Body of pancreas (tissue), 4 donors: Measurements from ENCODE around the gene TSEN34. TPM values are rescaled to one million over a fixed set of nuclear protein-coding genes. Genes with fewer than 3 reads are reported as not detected.
"Not testable (repeated sequence)": the region's sequence is repeated elsewhere in the genome, so short reads cannot be mapped to it uniquely, and the experiment has no call there.

ENCODE experiments used
- ATAC-seq: fragments of 150-250 bp; one replicate; pipeline ENCODE4 v1.9.1; 2016
- DNase-seq, 4 donors: peaks; one replicate each; pipeline ENCODE4 v3.0.0-alpha.2; 2019
- H3K27ac ChIP-seq, 4 donors: fragments of 200-600 bp; sonication (generic); 1 replicate in 3 of 4; 2 replicates in 1 of 4; pipeline versions ENCODE4 v1.5.1 to v1.6.1; 2016 to 2019; ENCODE audit warnings: mild to moderate bottlenecking in 1 of 4, mixed read lengths in 1 of 4, moderate library complexity in 1 of 4
- H3K27me3 ChIP-seq, 2 donors: fragments of 200-600 bp; sonication (generic); one replicate each; pipeline ENCODE4 v1.6.0; 2016; ENCODE audit warnings: mild to moderate bottlenecking in 1 of 2
- H3K36me3 ChIP-seq, 2 donors: fragments of 200-600 bp; sonication (generic); replicated peaks in 1 of 2; 2 replicates each; pipeline ENCODE4 v1.5.1; 2016; ENCODE audit warnings: low read depth in 2 of 2; ENCODE audit not compliant: insufficient read depth in 1 of 2
- H3K4me1 ChIP-seq: fragments of 200-600 bp; sonication (generic); one replicate; pipeline ENCODE4 v1.6.0; 2016
- H3K4me3 ChIP-seq, 2 donors: fragments of 200-600 bp; sonication (generic); 1 replicate in 1 of 2; 2 replicates in 1 of 2; pipeline ENCODE4 v1.5.1; 2016 to 2019
- H3K9me3 ChIP-seq, 3 donors: fragments of 200-600 bp; sonication (generic); 1 replicate in 2 of 3; 2 replicates in 1 of 3; pipeline ENCODE4 v1.5.1; 2016
- POLR2A ChIP-seq, 3 donors: fragments of 450-650 bp; IDR thresholded peaks; one replicate each; pipeline ENCODE4 v1.6.1; 2016; ENCODE audit warnings: antibody characterized with exemption in 3 of 3, mild to moderate bottlenecking in 2 of 3
- WGBS, 2 donors: methylation state at CpG; one replicate each; pipeline ENCODE4 v1.1.5; 2017; 5-methylcytosine and 5-hydroxymethylcytosine counted together
- intact Hi-C: fragments of 100-400 bp; cut with DNase I; formaldehyde crosslinking; loops from one replicate; pipeline ENCODE4 v1.15.1; 2023
- total RNA-seq, 2 donors: library from RNA; depleted of rRNA; stranded (reverse); fragments of >200 nt; gene quantifications; one replicate each; pipeline ENCODE4 v1.1.0, GENCODE V29; 2016
- TF ChIP-seq, protein P1 (sequence below), 7 experiments: fragments of 450-650 bp in 4 of 7; fragments of 200-600 bp in 3 of 7; sonication (generic) in 3 of 7; IDR thresholded peaks; one replicate each; pipeline ENCODE4 v1.5.1; 2016 to 2019; ENCODE audit warnings: antibody characterized with exemption in 7 of 7

The TSEN34 gene
- total RNA-seq, 2 donors from 2014 or later = 33.9 to 56.6 TPM

DNA sequence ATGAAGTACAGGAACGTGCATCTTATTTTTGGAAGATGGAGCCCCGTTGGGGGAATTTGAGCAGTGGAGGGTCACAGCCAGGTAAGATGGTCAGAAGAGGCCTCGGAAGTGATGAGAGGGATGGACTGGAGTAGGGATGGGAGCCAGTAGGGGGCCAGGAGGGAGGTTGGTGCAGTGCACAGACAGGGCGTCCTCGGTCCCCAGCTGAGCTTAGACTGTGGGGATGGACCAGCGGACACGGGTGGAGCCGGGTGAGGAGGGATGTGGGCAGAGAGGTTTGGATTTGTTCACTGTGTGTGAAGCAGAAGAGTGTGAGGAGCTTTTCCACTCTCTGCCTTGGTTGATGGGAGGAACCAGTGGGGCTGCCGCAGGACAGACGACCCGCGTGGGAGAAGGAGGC, 20.1 kb downstream of the TSEN34 start:
- no peak overlapping the region for H3K4me3 ChIP-seq
- WGBS, 2 donors = 87 to 90% methylated on average over 12 of the region's 12 CpGs
- no peak for DNase-seq
- peak overlapping the region; percentile 94 to 97 (median 96) for H3K27ac ChIP-seq
- intact Hi-C loops = no loop called here
- peaks cover 53% of the 10 kb centered on the region for H3K4me1 ChIP-seq
- peaks cover 4 to 11% of the 10 kb centered on the region in 2 donors for H3K36me3 ChIP-seq
- H3K27me3 ChIP-seq = no peaks in the 10 kb centered on the region
- no peaks in the 10 kb centered on the region for H3K9me3 ChIP-seq
- TF ChIP-seq, protein P1, sequence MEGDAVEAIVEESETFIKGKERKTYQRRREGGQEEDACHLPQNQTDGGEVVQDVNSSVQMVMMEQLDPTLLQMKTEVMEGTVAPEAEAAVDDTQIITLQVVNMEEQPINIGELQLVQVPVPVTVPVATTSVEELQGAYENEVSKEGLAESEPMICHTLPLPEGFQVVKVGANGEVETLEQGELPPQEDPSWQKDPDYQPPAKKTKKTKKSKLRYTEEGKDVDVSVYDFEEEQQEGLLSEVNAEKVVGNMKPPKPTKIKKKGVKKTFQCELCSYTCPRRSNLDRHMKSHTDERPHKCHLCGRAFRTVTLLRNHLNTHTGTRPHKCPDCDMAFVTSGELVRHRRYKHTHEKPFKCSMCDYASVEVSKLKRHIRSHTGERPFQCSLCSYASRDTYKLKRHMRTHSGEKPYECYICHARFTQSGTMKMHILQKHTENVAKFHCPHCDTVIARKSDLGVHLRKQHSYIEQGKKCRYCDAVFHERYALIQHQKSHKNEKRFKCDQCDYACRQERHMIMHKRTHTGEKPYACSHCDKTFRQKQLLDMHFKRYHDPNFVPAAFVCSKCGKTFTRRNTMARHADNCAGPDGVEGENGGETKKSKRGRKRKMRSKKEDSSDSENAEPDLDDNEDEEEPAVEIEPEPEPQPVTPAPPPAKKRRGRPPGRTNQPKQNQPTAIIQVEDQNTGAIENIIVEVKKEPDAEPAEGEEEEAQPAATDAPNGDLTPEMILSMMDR (IDR thresholded peaks at IDR 0.05) = no peak
- TF ChIP-seq POLR2A (IDR thresholded peaks at IDR 0.05) = no peak
- no peak for ATAC-seq

DNA sequence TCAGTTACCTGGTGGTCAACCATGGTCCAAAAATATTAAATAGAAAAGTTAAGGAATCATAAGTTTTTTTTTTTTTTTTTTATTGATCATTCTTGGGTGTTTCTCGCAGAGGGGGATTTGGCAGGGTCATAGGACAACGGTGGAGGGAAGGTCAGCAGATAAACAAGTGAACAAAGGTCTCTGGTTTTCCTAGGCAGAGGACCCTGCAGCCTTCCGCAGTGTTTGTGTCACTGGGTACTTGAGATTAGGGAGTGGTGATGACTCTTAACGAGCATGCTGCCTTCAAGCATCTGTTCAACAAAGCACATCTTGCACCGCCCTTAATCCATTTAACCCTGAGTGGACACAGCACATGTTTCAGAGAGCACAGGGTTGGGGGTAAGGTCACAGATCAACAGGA, 23.1 kb downstream of the TSEN34 start:
- H3K4me3 ChIP-seq, DNase-seq, ATAC-seq, H3K27ac ChIP-seq, H3K27me3 ChIP-seq, H3K9me3 ChIP-seq, intact Hi-C loops, H3K36me3 ChIP-seq: not testable (repeated sequence)
- WGBS, 2 donors = 42 to 54% methylated on average over 4 to 5 of the region's 5 CpGs
- H3K4me1 ChIP-seq = peaks cover 23% of the 10 kb centered on the region

DNA sequence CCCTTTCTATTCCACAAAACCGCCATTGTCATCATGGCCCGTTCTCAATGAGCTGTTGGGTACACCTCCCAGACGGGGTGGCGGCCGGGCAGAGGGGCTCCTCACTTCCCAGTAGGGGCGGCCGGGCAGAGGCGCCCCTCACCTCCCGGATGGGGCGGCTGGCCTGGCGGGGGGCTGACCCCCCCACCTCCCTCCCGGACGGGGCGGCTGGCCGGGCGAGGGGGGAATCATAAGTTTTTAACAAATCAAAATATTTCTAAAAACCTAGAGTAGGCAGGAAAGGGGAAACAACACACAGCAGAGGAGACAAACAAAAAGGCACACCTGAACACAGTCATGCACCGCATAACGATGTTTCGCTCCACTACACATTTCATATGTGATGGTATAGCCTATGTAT, 23.6 kb downstream of the TSEN34 start:
- WGBS, 2 donors = 97 to 98% methylated on average over 6 to 11 of the region's 19 CpGs
- H3K36me3 ChIP-seq, DNase-seq, H3K27ac ChIP-seq, H3K9me3 ChIP-seq, H3K4me3 ChIP-seq, ATAC-seq, H3K27me3 ChIP-seq, intact Hi-C loops: not testable (repeated sequence)
- H3K4me1 ChIP-seq = peaks cover 18% of the 10 kb centered on the region

DNA sequence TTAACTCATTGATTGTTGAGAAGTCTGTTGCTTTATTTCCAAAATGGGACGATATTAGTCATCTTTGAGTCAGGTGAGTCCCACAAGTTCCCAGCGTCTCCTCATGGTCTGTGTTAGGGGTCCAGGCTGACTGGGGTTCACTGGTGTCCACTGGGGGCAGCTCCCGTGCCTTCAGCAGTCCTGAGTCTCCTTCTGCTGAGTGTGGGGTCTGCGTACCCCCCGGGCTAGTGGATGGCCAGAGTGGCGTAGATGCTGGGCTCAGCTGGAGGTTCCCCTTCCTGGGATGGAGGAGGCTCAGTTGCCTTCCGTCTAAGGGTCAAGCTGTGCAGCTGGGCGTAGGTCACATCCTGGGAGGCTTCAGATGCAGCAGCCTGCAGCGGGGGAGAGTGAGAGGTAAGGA, 25.8 kb downstream of the TSEN34 start:
- ATAC-seq (no peak), DNase-seq (no peak)
- intact Hi-C loops = no loop called here
- Histone ChIP-seq H3K27ac (no peak overlapping the region), H3K4me1 (no peaks in the 10 kb centered on the region), H3K36me3 (no peaks in the 10 kb centered on the region), H3K9me3 (no peaks in the 10 kb centered on the region), H3K4me3 (no peak overlapping the region), H3K27me3 (no peaks in the 10 kb centered on the region)
- WGBS, 2 donors = 66 to 79% methylated on average over 7 to 8 of the region's 9 CpGs
- no peak for TF ChIP-seq POLR2A (IDR thresholded peaks at IDR 0.05)
- TF ChIP-seq, protein P1 (IDR thresholded peaks at IDR 0.05) = no peak

DNA sequence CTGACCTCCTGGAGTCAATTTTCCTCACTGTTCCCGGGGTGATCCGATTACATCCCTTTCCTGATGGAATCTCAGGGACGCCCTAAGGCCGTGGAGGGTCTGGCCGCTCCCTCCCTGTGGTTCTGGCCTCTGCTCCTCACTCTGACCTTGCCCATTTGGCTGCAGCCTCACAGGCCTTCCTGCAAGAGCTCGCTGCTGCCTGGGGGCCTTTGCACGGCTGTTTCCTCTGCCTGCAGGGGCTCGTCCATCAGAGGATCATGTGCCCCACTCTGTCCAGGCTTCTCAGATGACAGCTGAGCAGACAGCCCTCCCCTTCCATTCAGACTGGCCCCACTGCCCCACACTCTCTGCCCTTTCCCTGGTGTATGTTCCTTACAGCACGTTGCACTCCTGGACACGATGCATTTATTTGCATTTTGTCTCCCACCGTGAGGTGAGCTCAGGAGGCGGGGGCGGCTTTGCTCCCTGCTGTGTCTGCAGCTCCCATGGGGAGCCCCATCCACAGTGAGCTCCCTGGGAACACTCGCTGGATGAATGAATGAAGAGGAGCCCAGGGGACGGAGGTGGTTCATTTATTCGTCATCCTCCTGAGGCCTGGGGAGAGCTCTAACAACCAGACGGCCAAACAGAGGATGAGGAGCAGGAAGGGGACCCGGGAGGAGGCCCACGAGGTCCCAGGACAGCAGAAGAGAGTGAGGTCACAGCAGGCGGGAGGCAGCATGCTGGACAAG, 26.6 kb downstream of the TSEN34 start:
- intact Hi-C loops, H3K4me3 ChIP-seq, H3K27me3 ChIP-seq, H3K36me3 ChIP-seq, H3K9me3 ChIP-seq, ATAC-seq, H3K27ac ChIP-seq, DNase-seq, H3K4me1 ChIP-seq: not testable (repeated sequence)
- WGBS, 2 donors = 59 to 61% methylated on average over 13 to 15 of the region's 20 CpGs

DNA sequence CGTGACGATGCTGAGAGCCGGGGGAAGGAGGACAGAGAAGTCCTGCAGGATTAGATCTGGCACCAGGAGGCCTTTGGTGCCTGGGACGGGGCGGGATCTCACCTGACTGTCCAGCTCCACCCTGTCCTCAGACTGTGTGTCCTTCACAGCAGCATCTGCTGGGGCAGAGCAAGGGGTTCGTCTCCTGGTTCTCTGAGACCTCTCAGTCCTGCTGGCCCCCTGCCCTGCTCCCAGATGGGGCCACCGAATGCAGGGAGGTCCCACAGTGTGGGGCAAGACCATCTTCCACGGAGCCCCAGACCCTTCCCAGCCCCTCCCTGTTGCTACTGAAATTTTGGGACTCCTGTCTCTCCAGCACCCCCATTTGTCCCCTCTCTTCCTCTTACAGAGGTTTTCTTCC, 27.2 kb downstream of the TSEN34 start:
- TF ChIP-seq, protein P1 (IDR thresholded peaks at IDR 0.05) = no peak
- TF ChIP-seq POLR2A (IDR thresholded peaks at IDR 0.05) = no peak
- no peak overlapping the region for H3K4me3 ChIP-seq
- no peak for DNase-seq
- no peak for ATAC-seq
- 71 to 78% methylated on average over 3 to 8 of the region's 8 CpGs for WGBS, 2 donors
- H3K27ac ChIP-seq = no peak overlapping the region
- no peaks in the 10 kb centered on the region for H3K36me3 ChIP-seq
- intact Hi-C loops = no loop called here
- no peaks in the 10 kb centered on the region for H3K4me1 ChIP-seq
- H3K27me3 ChIP-seq = no peaks in the 10 kb centered on the region
- H3K9me3 ChIP-seq = no peaks in the 10 kb centered on the region
